K562 (cell line): ENCODE measurements around the gene SLMAP. TPM values are rescaled to one million over a fixed set of nuclear protein-coding genes. Genes with fewer than 3 reads are reported as not detected.

Experiments
- CBX1 ChIP-seq: sonication (generic); IDR thresholded peaks from 2 replicates; pipeline ENCODE4 v1.6.1; 2016; ENCODE audit warnings: antibody characterized with exemption, low read depth, mild to moderate bottlenecking
- CEBPB ChIP-seq: fragments of 450-650 bp; IDR thresholded peaks from 2 replicates; pipeline ENCODE4 v1.6.1; 2016; ENCODE audit warnings: missing genetic modification characterization, missing compliant biosample characterization
- CXXC5 ChIP-seq: fragments of 250-450 bp; sonication (Bioruptor Pico); IDR thresholded peaks from 2 replicates; pipeline ENCODE4 v1.8.0; 2022; ENCODE audit warnings: inconsistent platforms, mild to moderate bottlenecking, moderate library complexity
- HDAC1 ChIP-seq, 2 experiments: fragments of 450-650 bp; IDR thresholded peaks; 2 replicates each; pipeline ENCODE4 v1.6.1; 2016 to 2017; ENCODE audit warnings: inconsistent platforms in 1 of 2, mild to moderate bottlenecking in 1 of 2, moderate library complexity in 1 of 2
- HLTF ChIP-seq: fragments of 450-650 bp; IDR thresholded peaks from 2 replicates; pipeline ENCODE4 v1.6.1; 2016
- HMGN3 ChIP-seq: IDR thresholded peaks from 2 replicates; pipeline ENCODE4 v1.6.1; 2011; ENCODE audit warnings: borderline replicate concordance, low read depth, mild to moderate bottlenecking, mixed read lengths, low read length; ENCODE audit not compliant: insufficient read length; ENCODE audit errors: extremely low read depth
- KLF10 ChIP-seq: fragments of 250-450 bp; sonication (Bioruptor Pico); IDR thresholded peaks from 2 replicates; pipeline ENCODE4 v1.6.1; 2021; ENCODE audit warnings: matching md5 sums
- LARP7 ChIP-seq: fragments of 450-650 bp; IDR thresholded peaks from 2 replicates; pipeline ENCODE4 v1.6.1; 2016
- MEF2D ChIP-seq: conservative IDR thresholded peaks from 2 replicates; pipeline ENCODE4 v1.6.1; 2016; ENCODE audit warnings: low read depth, missing genetic modification characterization, missing compliant biosample characterization
- NUFIP1 ChIP-seq: fragments of 450-650 bp; IDR thresholded peaks from 2 replicates; pipeline ENCODE4 v1.6.1; 2018; ENCODE audit not compliant: partially characterized antibody
- PML ChIP-seq: IDR thresholded peaks from 2 replicates; pipeline ENCODE4 v1.6.1; 2012; ENCODE audit warnings: low read length, inconsistent platforms
- PTRF ChIP-seq: fragments of 450-650 bp; IDR thresholded peaks from 2 replicates; pipeline ENCODE4 v1.6.1; 2016; ENCODE audit warnings: mild to moderate bottlenecking, missing genetic modification characterization, missing compliant biosample characterization
- RBM39 ChIP-seq: fragments of 200-400 bp; formaldehyde crosslinking; optimal IDR thresholded peaks from 2 replicates; pipeline ENCODE3; 2018; ENCODE audit warnings: low read depth, low read length
- SMARCA5 ChIP-seq: fragments of 450-650 bp; IDR thresholded peaks from 2 replicates; pipeline ENCODE4 v1.6.1; 2016
- SMARCB1 ChIP-seq: IDR thresholded peaks from 2 replicates; pipeline ENCODE4 v1.6.1; 2011; ENCODE audit warnings: improper control_type of control experiment, low read depth; ENCODE audit not compliant: insufficient read length
- SPI1 ChIP-seq: IDR thresholded peaks from 2 replicates; pipeline ENCODE4 v1.6.1; 2011; ENCODE audit warnings: low read depth, low read length, control low read depth, borderline replicate concordance
- TEAD1 ChIP-seq, 2 experiments: fragments of 450-650 bp in 1 of 2; sonication (generic) in 1 of 2; formaldehyde crosslinking; IDR thresholded peaks; 2 replicates each; pipeline versions ENCODE4 v1.4.0 to v1.8.0; 2020 to 2022; ENCODE audit warnings: mild to moderate bottlenecking in 2 of 2, missing genetic modification reagents in 1 of 2
- ZFP1 ChIP-seq: fragments of 450-650 bp; formaldehyde crosslinking; IDR thresholded peaks from 2 replicates; pipeline ENCODE4 v1.4.0; 2020; ENCODE audit warnings: mild to moderate bottlenecking, mixed read lengths
- ZHX1 ChIP-seq: fragments of 150-350 bp; conservative IDR thresholded peaks from 2 replicates; pipeline ENCODE4 v1.6.1; 2014; ENCODE audit warnings: low read length
- ZNF280B ChIP-seq: fragments of 250-450 bp; sonication (Bioruptor Pico); IDR thresholded peaks from 2 replicates; pipeline ENCODE4 v1.5.1; 2021; ENCODE audit warnings: mild to moderate bottlenecking
- ZNF449 ChIP-seq: fragments of 250-450 bp; sonication (Bioruptor Pico); IDR thresholded peaks from 2 replicates; pipeline ENCODE4 v1.8.0; 2022; ENCODE audit warnings: moderate library complexity, mild to moderate bottlenecking, inconsistent platforms
- ZNF583 ChIP-seq: fragments of 250-450 bp; sonication (Bioruptor Pico); IDR thresholded peaks from 2 replicates; pipeline ENCODE4 v1.4.0; 2020
- ZNF644 ChIP-seq: fragments of 200-800 bp; sonication (Bioruptor generic); IDR thresholded peaks from 2 replicates; pipeline ENCODE4 v1.6.1; 2016; ENCODE audit warnings: low read depth, missing genetic modification characterization, missing compliant biosample characterization
- polyA plus RNA-seq, 8 experiments: library from polyadenylated mRNA; depleted of rRNA in 4 of 8; stranded (reverse) in 5 of 8; unstranded in 3 of 8; fragments of >200 nt; fragmentation: Nextera tagmentation in 2 of 8; fragmentation: Illumina TruSeq in 1 of 8; extraction: Ambion mirVana in 2 of 8; extraction: Trizol in 1 of 8; gene quantifications; 2 replicates each; pipeline versions ENCODE4 v1.2.1 to v1.2.3, GENCODE V29; 2011 to 2014; ENCODE audit warnings: inconsistent platforms in 1 of 8, missing spikeins in 1 of 8
- total RNA-seq, 7 experiments: library from RNA; depleted of rRNA in 6 of 7; stranded (reverse); fragments of >200 nt in 6 of 7; fragmentation: Illumina TruSeq in 2 of 7; extraction: Trizol in 2 of 7; gene quantifications; 2 replicates each; pipeline versions ENCODE4 v1.2.1 to v1.2.3, GENCODE V29; 2011 to 2021; ENCODE audit warnings: low replicate concordance in 1 of 7
- TF ChIP-seq, protein P1 (sequence below): IDR thresholded peaks from 2 replicates; pipeline ENCODE4 v1.6.1; 2012; ENCODE audit warnings: low read depth, low read length, improper control_type of control experiment, borderline replicate concordance

SLMAP gene
- total and polyA plus RNA-seq, 9 of the 15 experiments (the other 6 are each of a cell fraction or from before 2014, with no cell fraction given) = 12.1 to 50.7 (median 28.3) TPM

DNA sequence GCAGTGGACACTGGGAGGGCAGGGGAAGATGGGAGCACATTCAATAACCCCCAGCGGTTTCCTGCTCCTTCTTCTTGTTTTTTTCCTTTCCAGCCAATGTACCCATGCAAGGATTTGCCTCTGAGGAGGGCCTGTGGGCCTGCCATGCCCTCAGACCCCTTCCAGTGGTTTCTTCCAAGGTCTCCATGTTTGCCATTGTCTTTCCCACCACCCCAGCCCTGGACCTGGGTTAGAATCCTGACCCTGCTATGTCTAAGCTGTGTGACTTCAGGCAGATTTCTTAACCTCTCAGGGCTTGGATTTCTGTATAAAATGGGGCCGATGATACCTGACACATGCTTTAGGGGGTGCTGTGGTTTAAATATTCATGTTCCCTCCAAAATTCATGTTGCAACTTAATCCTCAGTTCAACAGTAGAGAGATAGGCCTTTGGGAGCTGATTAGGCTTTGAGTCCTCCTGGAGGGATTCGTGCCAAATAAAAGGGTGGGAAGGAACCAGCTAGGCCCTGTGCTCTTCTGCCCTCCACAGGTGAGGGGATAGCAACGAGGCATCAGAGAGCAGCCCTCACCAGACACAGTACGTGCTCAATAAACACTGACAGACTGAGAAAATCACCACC, 205.8 kb downstream of the SLMAP start (continued):
- TF ChIP-seq NUFIP1 (no peak), ZHX1 (no peak), KLF10 (CRISPR knock-in tag) (no peak), ZNF280B (CRISPR knock-in tag) (no peak), SMARCB1 (no peak), CEBPB (tag) (peak; percentile 90), HDAC1 (IDR thresholded peaks at IDR 0.05) (no peak), MEF2D (no peak), SMARCA5 (peak; percentile 78; the same call in 1 of the 2 replicates), PML (no peak), CXXC5 (CRISPR knock-in tag) (no peak), TEAD1 (CRISPR knock-in tag; IDR thresholded peaks at IDR 0.05) (no peak), LARP7 (no peak), ZNF583 (CRISPR knock-in tag) (no peak), HMGN3 (no peak), ZFP1 (CRISPR knock-in tag) (no peak), PTRF (no peak), ZNF449 (CRISPR knock-in tag) (no peak), RBM39 (no peak), SPI1 (no peak), ZNF644 (no peak), HLTF (no peak), CBX1 (no peak)
- TF ChIP-seq, protein P1, sequence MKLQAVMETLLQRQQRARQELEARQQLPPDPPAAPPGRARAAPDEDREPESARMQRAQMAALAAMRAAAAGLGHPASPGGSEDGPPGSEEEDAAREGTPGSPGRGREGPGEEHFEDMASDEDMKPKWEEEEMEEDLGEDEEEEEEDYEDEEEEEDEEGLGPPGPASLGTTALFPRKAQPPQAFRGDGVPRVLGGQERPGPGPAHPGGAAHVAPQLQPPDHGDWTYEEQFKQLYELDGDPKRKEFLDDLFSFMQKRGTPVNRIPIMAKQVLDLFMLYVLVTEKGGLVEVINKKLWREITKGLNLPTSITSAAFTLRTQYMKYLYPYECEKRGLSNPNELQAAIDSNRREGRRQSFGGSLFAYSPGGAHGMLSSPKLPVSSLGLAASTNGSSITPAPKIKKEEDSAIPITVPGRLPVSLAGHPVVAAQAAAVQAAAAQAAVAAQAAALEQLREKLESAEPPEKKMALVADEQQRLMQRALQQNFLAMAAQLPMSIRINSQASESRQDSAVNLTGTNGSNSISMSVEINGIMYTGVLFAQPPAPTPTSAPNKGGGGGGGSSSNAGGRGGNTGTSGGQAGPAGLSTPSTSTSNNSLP = 0 out of 2 replicates have a peak, but pooled peaks have one; percentile 50
